Measurements from ENCODE around the gene CDH4.

The CDH4 gene

DNA sequence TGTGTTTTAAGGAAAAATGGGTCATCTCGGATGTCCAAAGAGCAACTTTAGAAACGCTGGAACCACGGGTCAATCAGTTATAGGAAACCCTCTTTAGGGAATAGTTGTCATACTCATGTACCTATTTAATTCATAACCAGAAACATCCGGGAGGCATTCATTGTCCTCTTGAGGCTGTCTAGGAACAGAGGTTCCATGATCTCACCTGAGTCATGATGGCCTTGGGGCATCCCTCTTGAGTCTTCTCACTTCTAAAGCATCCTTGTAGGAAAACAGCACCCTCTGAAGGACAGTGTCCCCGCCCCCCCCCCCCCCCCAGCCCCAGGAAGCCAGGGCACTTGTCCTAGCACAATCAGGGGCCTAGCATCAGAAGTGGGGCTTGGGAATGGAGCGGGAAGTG lies 46.3 kb upstream of the CDH4 start:
- Histone ChIP-seq H3K4me3 (ENCODE audit: low read depth, low read length) (no peak overlapping the region), H3K36me3 (ENCODE audit: control insufficient read depth in 2 of 2, insufficient read depth in 1 of 2, low read length in 2 of 2) (no peaks in the 10 kb centered on the region), H3K9me3 (ENCODE audit: control insufficient read depth, insufficient read depth, low read depth, low read length) (no peaks in the 10 kb centered on the region), H3K4me1 (ENCODE audit: control insufficient read depth, insufficient read depth, low read length) (no peaks in the 10 kb centered on the region), H3K27ac (ENCODE audit: extremely low read depth, low read depth, low read length) (no peak overlapping the region)
- ChIA-PET CTCF (interaction anchor here (1.3 kb wide), 1 partner anchor 23 kb away, joined by 5 read pairs; no protein-coding TSS in a partner anchor), POLR2A (no interaction called here)
- TF ChIP-seq GLI4 (tag by site-specific recombination; IDR thresholded peaks at IDR 0.05) (no peak), ZNF426 (tag by site-specific recombination; IDR thresholded peaks at IDR 0.05) (no peak), ZNF155 (tag by site-specific recombination; IDR thresholded peaks at IDR 0.05) (no peak), MYNN (tag by site-specific recombination; IDR thresholded peaks at IDR 0.05; ENCODE audit: borderline replicate concordance) (no peak), SALL2 (tag by site-specific recombination; IDR thresholded peaks at IDR 0.05; ENCODE audit: borderline replicate concordance) (no peak), ZNF837 (tag by site-specific recombination; IDR thresholded peaks at IDR 0.05) (no peak), ZNF394 (tag by site-specific recombination; IDR thresholded peaks at IDR 0.05; ENCODE audit: borderline replicate concordance) (no peak), ZNF660 (tag by site-specific recombination; IDR thresholded peaks at IDR 0.05) (no peak), ZNF292 (tag by site-specific recombination; IDR thresholded peaks at IDR 0.05; ENCODE audit: borderline replicate concordance, low read depth) (no peak), ZNF132 (tag by site-specific recombination; IDR thresholded peaks at IDR 0.05; ENCODE audit: borderline replicate concordance) (no peak), ZNF140 (tag by site-specific recombination; IDR thresholded peaks at IDR 0.05) (no peak), ZNF48 (tag by site-specific recombination; IDR thresholded peaks at IDR 0.05) (no peak), ZNF354C (tag by site-specific recombination; IDR thresholded peaks at IDR 0.05; ENCODE audit: borderline replicate concordance, low read depth) (no peak), SP7 (tag by site-specific recombination; IDR thresholded peaks at IDR 0.05) (no peak), ZNF341 (tag by site-specific recombination; IDR thresholded peaks at IDR 0.05; ENCODE audit: low read depth) (no peak)
- TF ChIP-seq, protein P1, sequence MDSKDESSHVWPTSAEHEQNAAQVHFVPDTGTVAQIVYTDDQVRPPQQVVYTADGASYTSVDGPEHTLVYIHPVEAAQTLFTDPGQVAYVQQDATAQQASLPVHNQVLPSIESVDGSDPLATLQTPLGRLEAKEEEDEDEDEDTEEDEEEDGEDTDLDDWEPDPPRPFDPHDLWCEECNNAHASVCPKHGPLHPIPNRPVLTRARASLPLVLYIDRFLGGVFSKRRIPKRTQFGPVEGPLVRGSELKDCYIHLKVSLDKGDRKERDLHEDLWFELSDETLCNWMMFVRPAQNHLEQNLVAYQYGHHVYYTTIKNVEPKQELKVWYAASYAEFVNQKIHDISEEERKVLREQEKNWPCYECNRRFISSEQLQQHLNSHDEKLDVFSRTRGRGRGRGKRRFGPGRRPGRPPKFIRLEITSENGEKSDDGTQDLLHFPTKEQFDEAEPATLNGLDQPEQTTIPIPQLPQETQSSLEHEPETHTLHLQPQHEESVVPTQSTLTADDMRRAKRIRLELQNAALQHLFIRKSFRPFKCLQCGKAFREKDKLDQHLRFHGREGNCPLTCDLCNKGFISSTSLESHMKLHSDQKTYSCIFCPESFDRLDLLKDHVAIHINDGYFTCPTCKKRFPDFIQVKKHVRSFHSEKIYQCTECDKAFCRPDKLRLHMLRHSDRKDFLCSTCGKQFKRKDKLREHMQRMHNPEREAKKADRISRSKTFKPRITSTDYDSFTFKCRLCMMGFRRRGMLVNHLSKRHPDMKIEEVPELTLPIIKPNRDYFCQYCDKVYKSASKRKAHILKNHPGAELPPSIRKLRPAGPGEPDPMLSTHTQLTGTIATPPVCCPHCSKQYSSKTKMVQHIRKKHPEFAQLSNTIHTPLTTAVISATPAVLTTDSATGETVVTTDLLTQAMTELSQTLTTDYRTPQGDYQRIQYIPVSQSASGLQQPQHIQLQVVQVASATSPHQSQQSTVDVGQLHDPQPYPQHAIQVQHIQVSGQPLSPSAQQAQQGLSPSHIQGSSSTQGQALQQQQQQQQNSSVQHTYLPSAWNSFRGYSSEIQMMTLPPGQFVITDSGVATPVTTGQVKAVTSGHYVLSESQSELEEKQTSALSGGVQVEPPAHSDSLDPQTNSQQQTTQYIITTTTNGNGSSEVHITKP (tag by site-specific recombination; IDR thresholded peaks at IDR 0.05), result no peak
- TF ChIP-seq, protein P2, sequence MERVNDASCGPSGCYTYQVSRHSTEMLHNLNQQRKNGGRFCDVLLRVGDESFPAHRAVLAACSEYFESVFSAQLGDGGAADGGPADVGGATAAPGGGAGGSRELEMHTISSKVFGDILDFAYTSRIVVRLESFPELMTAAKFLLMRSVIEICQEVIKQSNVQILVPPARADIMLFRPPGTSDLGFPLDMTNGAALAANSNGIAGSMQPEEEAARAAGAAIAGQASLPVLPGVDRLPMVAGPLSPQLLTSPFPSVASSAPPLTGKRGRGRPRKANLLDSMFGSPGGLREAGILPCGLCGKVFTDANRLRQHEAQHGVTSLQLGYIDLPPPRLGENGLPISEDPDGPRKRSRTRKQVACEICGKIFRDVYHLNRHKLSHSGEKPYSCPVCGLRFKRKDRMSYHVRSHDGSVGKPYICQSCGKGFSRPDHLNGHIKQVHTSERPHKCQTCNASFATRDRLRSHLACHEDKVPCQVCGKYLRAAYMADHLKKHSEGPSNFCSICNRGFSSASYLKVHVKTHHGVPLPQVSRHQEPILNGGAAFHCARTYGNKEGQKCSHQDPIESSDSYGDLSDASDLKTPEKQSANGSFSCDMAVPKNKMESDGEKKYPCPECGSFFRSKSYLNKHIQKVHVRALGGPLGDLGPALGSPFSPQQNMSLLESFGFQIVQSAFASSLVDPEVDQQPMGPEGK (tag by site-specific recombination; IDR thresholded peaks at IDR 0.05), result no peak
- TF ChIP-seq, protein P3, sequence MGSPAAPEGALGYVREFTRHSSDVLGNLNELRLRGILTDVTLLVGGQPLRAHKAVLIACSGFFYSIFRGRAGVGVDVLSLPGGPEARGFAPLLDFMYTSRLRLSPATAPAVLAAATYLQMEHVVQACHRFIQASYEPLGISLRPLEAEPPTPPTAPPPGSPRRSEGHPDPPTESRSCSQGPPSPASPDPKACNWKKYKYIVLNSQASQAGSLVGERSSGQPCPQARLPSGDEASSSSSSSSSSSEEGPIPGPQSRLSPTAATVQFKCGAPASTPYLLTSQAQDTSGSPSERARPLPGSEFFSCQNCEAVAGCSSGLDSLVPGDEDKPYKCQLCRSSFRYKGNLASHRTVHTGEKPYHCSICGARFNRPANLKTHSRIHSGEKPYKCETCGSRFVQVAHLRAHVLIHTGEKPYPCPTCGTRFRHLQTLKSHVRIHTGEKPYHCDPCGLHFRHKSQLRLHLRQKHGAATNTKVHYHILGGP (tag by site-specific recombination; IDR thresholded peaks at IDR 0.05), result no peak
- TF ChIP-seq, protein P4, sequence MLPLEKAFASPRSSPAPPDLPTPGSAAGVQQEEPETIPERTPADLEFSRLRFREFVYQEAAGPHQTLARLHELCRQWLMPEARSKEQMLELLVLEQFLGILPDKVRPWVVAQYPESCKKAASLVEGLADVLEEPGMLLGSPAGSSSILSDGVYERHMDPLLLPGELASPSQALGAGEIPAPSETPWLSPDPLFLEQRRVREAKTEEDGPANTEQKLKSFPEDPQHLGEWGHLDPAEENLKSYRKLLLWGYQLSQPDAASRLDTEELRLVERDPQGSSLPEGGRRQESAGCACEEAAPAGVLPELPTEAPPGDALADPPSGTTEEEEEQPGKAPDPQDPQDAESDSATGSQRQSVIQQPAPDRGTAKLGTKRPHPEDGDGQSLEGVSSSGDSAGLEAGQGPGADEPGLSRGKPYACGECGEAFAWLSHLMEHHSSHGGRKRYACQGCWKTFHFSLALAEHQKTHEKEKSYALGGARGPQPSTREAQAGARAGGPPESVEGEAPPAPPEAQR (tag by site-specific recombination; IDR thresholded peaks at IDR 0.05), result no peak
- TF ChIP-seq, protein P5, sequence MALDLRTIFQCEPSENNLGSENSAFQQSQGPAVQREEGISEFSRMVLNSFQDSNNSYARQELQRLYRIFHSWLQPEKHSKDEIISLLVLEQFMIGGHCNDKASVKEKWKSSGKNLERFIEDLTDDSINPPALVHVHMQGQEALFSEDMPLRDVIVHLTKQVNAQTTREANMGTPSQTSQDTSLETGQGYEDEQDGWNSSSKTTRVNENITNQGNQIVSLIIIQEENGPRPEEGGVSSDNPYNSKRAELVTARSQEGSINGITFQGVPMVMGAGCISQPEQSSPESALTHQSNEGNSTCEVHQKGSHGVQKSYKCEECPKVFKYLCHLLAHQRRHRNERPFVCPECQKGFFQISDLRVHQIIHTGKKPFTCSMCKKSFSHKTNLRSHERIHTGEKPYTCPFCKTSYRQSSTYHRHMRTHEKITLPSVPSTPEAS (tag by site-specific recombination; IDR thresholded peaks at IDR 0.05), result no peak
